K562 (cell line): ENCODE measurements around the gene DNAL4. TPM values are rescaled to one million over a fixed set of nuclear protein-coding genes. Genes with fewer than 3 reads are reported as not detected.

Experiments used
- ATAC-seq: fragments of 200-7000 bp; cut with Tn5 transposase; 3 replicates; pipeline ENCODE4 v1.9.1; 2020; ENCODE audit warnings: moderate library complexity
- BruUV-seq: library from RNA; stranded (reverse); fragments of 400-500 nt; replicated peaks from 2 replicates; lab custom pipeline; 2021; lab: Mats Ljungman, UMichigan
- CTCF ChIA-PET: fragments of 300-600 bp; formaldehyde crosslinking; extraction: SDS; loops from one replicate; lab custom pipeline; 2021; ENCODE audit warnings: low intra/inter-chr PET ratio; lab: Yijun Ruan, JAX
- POLR2A ChIA-PET: fragments of 300-600, 350-650 bp; sonication (Branson Sonifier 250); formaldehyde crosslinking; extraction: SDS; loops from one replicate; lab custom pipeline; 2021; ENCODE audit warnings: antibody characterized with exemption, inconsistent platforms; lab: Yijun Ruan, JAX
- DNase-seq, 4 experiments: peaks; one replicate each; pipeline versions ENCODE4 v3.0.0 to v3.0.0-alpha.2; 2011 to 2018; ENCODE audit warnings: low spot score in 3 of 4, mixed read lengths in 3 of 4; ENCODE audit errors: extremely low read depth in 1 of 4
- FAIRE-seq: peaks from 2 replicates; lab custom pipeline; 2011; peaks lifted over from hg19 to GRCh38; lab: Jason Lieb, UNC
- H2AFZ ChIP-seq: 2 replicates; pipeline ENCODE4 v1.6.0; 2011; ENCODE audit warnings: low read depth, low read length, control low read depth, inconsistent platforms
- H3K27ac ChIP-seq: fragments of 200-600 bp; 3 replicates; pipeline ENCODE4 v1.8.0; 2011; ENCODE audit warnings: low read depth, mild to moderate bottlenecking, control low read depth, inconsistent platforms, low read length, moderate library complexity, mixed read lengths; ENCODE audit errors: extremely low read depth
- H3K27me3 ChIP-seq, 2 experiments: fragments of 300-600 bp in 1 of 2; 2 replicates in 1 of 2; 3 replicates in 1 of 2; pipeline versions ENCODE4 v1.6.0 to v1.8.0; 2011; ENCODE audit warnings: inconsistent platforms in 2 of 2, low read length in 2 of 2, mild to moderate bottlenecking in 1 of 2, mixed read lengths in 1 of 2, moderate library complexity in 1 of 2; ENCODE audit not compliant: control insufficient read depth in 2 of 2, insufficient read depth in 2 of 2
- H3K36me3 ChIP-seq: fragments of 300-600 bp; 3 replicates; pipeline ENCODE4 v1.8.0; 2011; ENCODE audit warnings: mild to moderate bottlenecking, low read length, inconsistent platforms; ENCODE audit not compliant: control insufficient read depth, insufficient read depth
- H3K4me1 ChIP-seq, 2 experiments: fragments of 200-600 bp in 1 of 2; replicated peaks in 1 of 2; 2 replicates in 1 of 2; 3 replicates in 1 of 2; pipeline versions ENCODE4 v1.5.1 to v1.8.0; 2011; ENCODE audit warnings: inconsistent platforms in 2 of 2, low read length in 2 of 2, mild to moderate bottlenecking in 1 of 2, mixed read lengths in 1 of 2, moderate library complexity in 1 of 2; ENCODE audit not compliant: control insufficient read depth in 2 of 2, insufficient read depth in 2 of 2
- H3K4me2 ChIP-seq: 2 replicates; pipeline ENCODE4 v1.6.1; 2011; ENCODE audit warnings: low read length, control low read depth, inconsistent platforms, mixed read lengths; ENCODE audit not compliant: insufficient read depth
- H3K4me3 ChIP-seq: fragments of 200-600 bp; sonication (generic), shearing (Covaris generic); 2 replicates; pipeline ENCODE4 v1.5.1; 2016; ENCODE audit warnings: control low read depth, inconsistent platforms
- H3K79me2 ChIP-seq: fragments of 200-600 bp; 3 replicates; pipeline ENCODE4 v1.8.0; 2011; ENCODE audit warnings: low read length, inconsistent platforms; ENCODE audit not compliant: control insufficient read depth, insufficient read depth
- H3K9ac ChIP-seq, 2 experiments: 2 replicates each; pipeline versions ENCODE4 v1.6.0 to v1.6.1; 2011; ENCODE audit warnings: low read depth in 2 of 2, low read length in 2 of 2, control low read depth in 1 of 2, inconsistent platforms in 1 of 2, mild to moderate bottlenecking in 1 of 2, mixed read lengths in 1 of 2; ENCODE audit not compliant: insufficient read depth in 1 of 2
- H3K9me1 ChIP-seq: one replicate; pipeline ENCODE4 v1.6.0; 2011; ENCODE audit warnings: inconsistent platforms, mild to moderate bottlenecking, low read length, moderate library complexity; ENCODE audit not compliant: control insufficient read depth, insufficient read depth
- H3K9me3 ChIP-seq: replicated peaks from 2 replicates; pipeline ENCODE4 v1.5.1; 2011; ENCODE audit warnings: low read depth, low read length, inconsistent platforms; ENCODE audit not compliant: control insufficient read depth, insufficient read depth
- H4K20me1 ChIP-seq: replicated peaks from 2 replicates; pipeline ENCODE4 v1.6.1; 2011; ENCODE audit warnings: low read length, inconsistent platforms, mixed read lengths; ENCODE audit not compliant: control insufficient read depth, insufficient read depth
- AFF1 ChIP-seq, 2 experiments: fragments of 450-650 bp; IDR thresholded peaks; 2 replicates each; pipeline ENCODE4 v1.6.1; 2018; ENCODE audit warnings: mild to moderate bottlenecking in 2 of 2, low read depth in 1 of 2; ENCODE audit not compliant: partially characterized antibody in 2 of 2
- E2F1 ChIP-seq: sonication (generic); formaldehyde crosslinking; IDR thresholded peaks from 2 replicates; pipeline ENCODE4 v1.8.1; 2023; ENCODE audit warnings: mild to moderate bottlenecking, missing genetic modification reagents, moderate library complexity
- KLF13 ChIP-seq: fragments of 450-650 bp; IDR thresholded peaks from 2 replicates; pipeline ENCODE4 v1.6.1; 2016; ENCODE audit warnings: missing genetic modification characterization, low read depth, mild to moderate bottlenecking, missing compliant biosample characterization, moderate library complexity, borderline replicate concordance
- SP2 ChIP-seq: IDR thresholded peaks from 2 replicates; pipeline ENCODE4 v1.6.1; 2011; ENCODE audit warnings: mild to moderate bottlenecking, low read depth, low read length, moderate library complexity; ENCODE audit not compliant: poor library complexity, severe bottlenecking; ENCODE audit errors: extremely low read depth
- ZNF311 ChIP-seq: fragments of 250-450 bp; sonication (Bioruptor Pico); IDR thresholded peaks from 2 replicates; pipeline ENCODE4 v1.4.0; 2020; ENCODE audit warnings: mild to moderate bottlenecking, moderate library complexity
- ZNF395 ChIP-seq: fragments of 200-800 bp; sonication (Bioruptor generic); IDR thresholded peaks from 2 replicates; pipeline ENCODE4 v1.6.1; 2017; ENCODE audit warnings: missing genetic modification characterization, missing compliant biosample characterization
- ZNF778 ChIP-seq: fragments of 450-650 bp; formaldehyde crosslinking; IDR thresholded peaks from 2 replicates; pipeline ENCODE4 v1.4.0; 2020; ENCODE audit warnings: mild to moderate bottlenecking, moderate library complexity
- WGBS: fragments of 100-300 bp; shearing (Covaris generic); methylation state at CpG from one replicate; pipeline ENCODE4 v1.1.6; 2016; ENCODE audit warnings: low coverage, mixed read lengths; ENCODE audit not compliant: insufficient coverage; ENCODE audit errors: missing lambda C conversion rate; 5-methylcytosine and 5-hydroxymethylcytosine counted together
- in situ Hi-C: fragments of 300-500 bp; cut with MboI; formaldehyde crosslinking; loops from 4 replicates; pipeline ENCODE4 v1.15.0; 2018; ENCODE audit warnings: inconsistent platforms, mixed read lengths
- intact Hi-C: fragments of 100-400 bp; cut with micrococcal nuclease; formaldehyde crosslinking; loops from 2 replicates; pipeline ENCODE4 v1.14.2; 2022
- polyA plus RNA-seq, 8 experiments: library from polyadenylated mRNA; depleted of rRNA in 4 of 8; stranded (reverse) in 5 of 8; unstranded in 3 of 8; fragments of >200 nt; fragmentation: Nextera tagmentation in 2 of 8; fragmentation: Illumina TruSeq in 1 of 8; extraction: Ambion mirVana in 2 of 8; extraction: Trizol in 1 of 8; gene quantifications; 2 replicates each; pipeline versions ENCODE4 v1.2.1 to v1.2.3, GENCODE V29; 2011 to 2014; ENCODE audit warnings: inconsistent platforms in 1 of 8, missing spikeins in 1 of 8
- total RNA-seq, 7 experiments: library from RNA; depleted of rRNA in 6 of 7; stranded (reverse); fragments of >200 nt in 6 of 7; fragmentation: Illumina TruSeq in 2 of 7; extraction: Trizol in 2 of 7; gene quantifications; 2 replicates each; pipeline versions ENCODE4 v1.2.1 to v1.2.3, GENCODE V29; 2011 to 2021; ENCODE audit warnings: low replicate concordance in 1 of 7

DNAL4 gene
- total and polyA plus RNA-seq, 9 of the 15 experiments (the other 6 are each of a cell fraction or from before 2014, with no cell fraction given), result 0.20 to 9.4 (median 5.2) TPM

GRCh38 chr22:38750638-38751037 lies 43.3 kb downstream of the DNAL4 start:
- Histone ChIP-seq H3K36me3 (peaks cover 62% of the 10 kb centered on the region; the same call in 2 of the 3 replicates), H3K9me1 (no peaks in the 10 kb centered on the region), H3K9ac (no peak overlapping the region), H3K79me2 (peaks cover 19% of the 10 kb centered on the region), H3K4me3 (no peak overlapping the region), H3K4me2 (no peak overlapping the region), H2AFZ (no peak overlapping the region), H3K9me3 (no peaks in the 10 kb centered on the region), H3K4me1 (peaks cover 4 to 13% of the 10 kb centered on the region in 2 experiments; a peak in 4 of 5 replicates), H3K27me3 (no peaks in the 10 kb centered on the region), H4K20me1 (no peaks in the 10 kb centered on the region; the same call in 1 of the 2 replicates), H3K27ac (no peak overlapping the region)
- WGBS, result 86% methylated on average over 9 of the region's 17 CpGs
- in situ Hi-C loops (no loop called here), intact Hi-C loops (no loop called here)
- no peak for TF ChIP-seq ZNF778 (CRISPR knock-in tag)
- no peak for TF ChIP-seq AFF1 (IDR thresholded peaks at IDR 0.05; ENCODE audit: low read depth in 1 of 2, partially characterized antibody in 2 of 2)
- no peak for TF ChIP-seq KLF13 (tag)
- no peak for TF ChIP-seq ZNF395 (CRISPR knock-in tag)
- TF ChIP-seq E2F1 (CRISPR knock-in tag), result no peak
- TF ChIP-seq ZNF311 (CRISPR knock-in tag), result no peak
- no peak for TF ChIP-seq SP2
- no TSS peak for BruUV-seq
- DNase-seq, result no peak
- FAIRE-seq, result no peak
- ATAC-seq, result no peak
- CTCF ChIA-PET, result interaction anchor here (0.6 kb wide), 1 partner anchor 778 kb away, joined by 3 read pairs; no protein-coding TSS in a partner anchor
- POLR2A ChIA-PET, result interaction anchor here (0.7 to 1.5 kb wide), 2 partner anchors 8 to 18 kb away, joined by 3 to 7 read pairs; no protein-coding TSS in a partner anchor
